ENCODE data around the gene CGRRF1.

Gene CGRRF1

GRCh38 chr14:54582334-54582733 is 72.6 kb downstream of the CGRRF1 start:
- DNase-seq: no peak

- no peak for DNase-seq
Observed at GRCh38 chr14:54584097-54584496, 74.4 kb downstream of the CGRRF1 start.

- no peak for DNase-seq
Observed at GRCh38 chr14:54585214-54585613, 75.5 kb downstream of the CGRRF1 start.

Measured in activated CD4-positive, alpha-beta T cell treated with anti-CD3 and anti-CD28 coated beads for 1 hour (primary cell).